ENCODE measurements around the gene DNAJC30. TPM values are rescaled to one million over a fixed set of nuclear protein-coding genes. Genes with fewer than 3 reads are reported as not detected.

The DNAJC30 gene
- total and polyA plus RNA-seq, 2 of the 8 experiments (the other 6 are each of a cell fraction or from before 2014, with no cell fraction given): 6.1 to 6.3 TPM

GRCh38 chr7:73717025-73717807 is 34.0 kb upstream of the DNAJC30 start:
- CTCF ChIA-PET (ENCODE audit: partially characterized antibody): interaction anchor here (0.6 to 7.4 kb wide), 11 partner anchors 8 to 454 kb away, joined by 3 to 57 read pairs (median 3); no protein-coding TSS in a partner anchor
- H3K14ac ChIP-seq (ENCODE audit: insufficient read length): no peak overlapping the region
- H2AK5ac ChIP-seq (ENCODE audit: low read depth, low read length): no peak overlapping the region
- POLR2A ChIA-PET (ENCODE audit: partially characterized antibody): interaction anchor here (0.6 to 2.0 kb wide), 4 partner anchors 9 to 708 kb away, joined by 3 to 7 read pairs (median 4); no protein-coding TSS in a partner anchor
- no peaks in the 10 kb centered on the region for H3K79me2 ChIP-seq (ENCODE audit: control insufficient read depth in 1 of 2, insufficient read depth in 2 of 2, low read length in 2 of 2)
- H3K9me3 ChIP-seq (ENCODE audit: insufficient read depth in 2 of 2, low read depth in 1 of 2, low read length in 1 of 2): no peaks in the 10 kb centered on the region
- no peak overlapping the region for H3K27ac ChIP-seq (ENCODE audit: low read depth, low read length)
- no peak overlapping the region for H3K18ac ChIP-seq (ENCODE audit: extremely low read depth, low read length)
- H4K5ac ChIP-seq (ENCODE audit: insufficient read length, low read depth, low read length): no peak overlapping the region
- no peak overlapping the region for H2BK20ac ChIP-seq (ENCODE audit: low read length)
- TF ChIP-seq SIRT6 (IDR thresholded peaks at IDR 0.05; ENCODE audit: low read length) (no peak), CHD2 (IDR thresholded peaks at IDR 0.05; ENCODE audit: low read length) (no peak), SP4 (IDR thresholded peaks at IDR 0.05; ENCODE audit: low read length) (no peak), KDM4A (IDR thresholded peaks at IDR 0.05; ENCODE audit: low read depth, low read length, severe bottlenecking) (no peak), CBX8 (IDR thresholded peaks at IDR 0.05; ENCODE audit: borderline replicate concordance, low read depth, low read length) (no peak), TEAD4 (IDR thresholded peaks at IDR 0.05; ENCODE audit: low read depth, low read length) (no peak), CREB1 (IDR thresholded peaks at IDR 0.05) (no peak)
- DNase-seq (ENCODE audit: low read depth in 1 of 2, low spot score in 2 of 2): no peak
- no peak overlapping the region for H2BK15ac ChIP-seq (ENCODE audit: low read length)
- no peak overlapping the region for H4K91ac ChIP-seq (replicated peaks; ENCODE audit: insufficient read length, low read length)
- no peak overlapping the region for H3K4ac ChIP-seq (replicated peaks; ENCODE audit: insufficient read length, low read depth, low read length)
- no peaks in the 10 kb centered on the region; a peak in 3 of 7 replicates for H3K4me1 ChIP-seq (replicated peaks in 1 of 4; ENCODE audit: control insufficient read depth in 3 of 4, insufficient read depth in 4 of 4, low read length in 3 of 4)
- H3K56ac ChIP-seq (replicated peaks; ENCODE audit: insufficient read length, low read depth, low read length): no peak overlapping the region
- H3K23me2 ChIP-seq (ENCODE audit: low read depth, low read length): peaks cover 3% of the 10 kb centered on the region; the same call in 1 of the 2 replicates
- peaks cover 8% of the 10 kb centered on the region for H3K79me1 ChIP-seq (ENCODE audit: low read depth, low read length)
- 88% methylated on average over 6 of the region's 13 CpGs; no CpG with 5 or more reads in 1 of the 2 experiments for WGBS, 2 experiments (ENCODE audit: extremely low coverage in 1 of 2, insufficient coverage in 1 of 2, insufficient read length in 1 of 2, insufficient replicate concordance in 2 of 2, low coverage in 1 of 2, low lambda C conversion rate in 2 of 2, missing lambda C conversion rate in 1 of 2)
- no peak overlapping the region for H3K4me2 ChIP-seq (ENCODE audit: insufficient read depth in 1 of 2, low read depth in 2 of 2, low read length in 2 of 2)
- no peak overlapping the region for H3K9ac ChIP-seq (replicated peaks in 1 of 4; ENCODE audit: extremely low read depth in 1 of 4, low read depth in 3 of 4, low read length in 3 of 4)
- no peak overlapping the region for H2BK12ac ChIP-seq (ENCODE audit: low read depth, low read length)
- H2BK5ac ChIP-seq (ENCODE audit: low read depth, low read length): no peak overlapping the region
- H3K23ac ChIP-seq (ENCODE audit: insufficient read length): no peak overlapping the region
- H4K8ac ChIP-seq (ENCODE audit: extremely low read depth, insufficient read depth, low read length): no peak overlapping the region
- H3K4me3 ChIP-seq (ENCODE audit: extremely low read depth in 1 of 4, insufficient read depth in 2 of 4, low read depth in 3 of 4, low read length in 4 of 4): no peak overlapping the region
- peaks cover 10 to 11% of the 10 kb centered on the region in 2 experiments for H4K20me1 ChIP-seq (replicated peaks in 1 of 2; ENCODE audit: control insufficient read depth in 1 of 2, insufficient read depth in 2 of 2, low read length in 2 of 2)
- H3K27me3 ChIP-seq (replicated peaks in 1 of 4; ENCODE audit: control insufficient read depth in 3 of 4, extremely low read depth in 1 of 4, insufficient read depth in 3 of 4, low read length in 3 of 4): peaks cover 0 to 18% (median 13%) of the 10 kb centered on the region in 4 experiments; a peak in 5 of 7 replicates
- no peak for FAIRE-seq
- H3K36me3 ChIP-seq (ENCODE audit: control insufficient read depth in 2 of 4, insufficient read depth in 4 of 4, low read length in 3 of 4): no peaks in the 10 kb centered on the region
- no peak overlapping the region for H2AFZ ChIP-seq (ENCODE audit: low read length)
- H2BK120ac ChIP-seq (replicated peaks; ENCODE audit: low read depth, low read length): no peak overlapping the region
